Stimulated activated CD8-positive, alpha-beta memory T cell treated with anti-CD3 and anti-CD28 coated beads, Interleukin-12 subunit alpha, Interleukin-12 subunit beta, amount 100 ng/mL, for 24 hours (primary cell): ENCODE results near the gene TRPM1.
"Not testable (repeated sequence)": the region's sequence is repeated elsewhere in the genome, so short reads cannot be mapped to it uniquely, and the experiment has no call there.

Experiments used
- DNase-seq: peaks from one replicate; pipeline ENCODE4 v3.0.0-alpha.2; 2020; ENCODE audit errors: extremely low read depth

TRPM1 gene

DNA sequence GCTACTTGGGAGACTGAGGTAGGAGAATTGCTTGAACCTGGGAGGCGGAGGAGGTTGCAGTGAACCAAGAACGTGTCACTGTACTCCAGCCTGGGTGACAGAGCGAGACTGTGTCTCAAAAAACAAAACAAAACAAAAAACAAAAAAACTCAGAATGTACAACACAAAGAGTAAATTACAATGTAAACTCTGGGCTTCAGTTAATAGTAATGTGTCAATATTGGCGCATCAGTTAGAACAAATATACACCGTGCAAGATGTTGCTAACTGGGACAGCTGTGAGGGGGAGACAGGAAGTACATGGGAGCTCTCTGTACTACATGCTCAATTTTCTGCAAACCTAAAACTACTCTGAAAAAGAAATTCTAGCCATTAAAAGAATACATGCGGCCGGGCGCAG is 23.5 kb upstream of the TRPM1 start:
- DNase-seq = no peak

DNA sequence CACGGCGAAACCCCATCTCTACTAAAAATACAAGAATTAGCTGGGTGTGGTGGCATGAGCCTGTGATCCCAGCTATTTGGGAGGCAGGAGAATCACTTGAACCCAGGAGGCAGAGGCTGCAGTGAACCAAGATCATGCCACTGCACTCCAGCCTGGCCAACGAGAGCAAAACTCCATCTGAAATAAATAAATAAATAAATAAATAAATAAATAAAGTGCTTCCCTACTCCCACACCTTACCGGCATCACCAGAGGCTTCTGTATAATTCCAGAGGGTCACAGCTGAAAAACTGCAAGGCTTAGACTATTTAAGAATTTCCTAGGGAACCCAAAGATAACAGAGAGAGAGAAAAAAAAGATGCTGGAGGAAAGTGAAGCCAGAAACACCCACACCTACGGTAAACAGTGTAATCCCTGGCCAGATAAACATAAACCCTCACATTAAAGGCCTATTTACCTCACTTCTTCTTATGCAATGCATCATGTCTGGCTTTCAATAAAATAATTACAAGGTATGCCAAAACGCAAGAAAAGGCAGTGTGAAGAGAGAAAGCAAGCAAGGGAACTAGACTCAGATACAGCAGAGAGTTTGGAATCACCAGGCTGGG is 15.0 kb upstream of the TRPM1 start:
- DNase-seq = no peak

GRCh38 chr15:31111091-31111647 is 9.6 kb upstream of the TRPM1 start:
- no peak for DNase-seq

GRCh38 chr15:31108836-31109235 is 7.3 kb upstream of the TRPM1 start:
- no peak for DNase-seq

DNA sequence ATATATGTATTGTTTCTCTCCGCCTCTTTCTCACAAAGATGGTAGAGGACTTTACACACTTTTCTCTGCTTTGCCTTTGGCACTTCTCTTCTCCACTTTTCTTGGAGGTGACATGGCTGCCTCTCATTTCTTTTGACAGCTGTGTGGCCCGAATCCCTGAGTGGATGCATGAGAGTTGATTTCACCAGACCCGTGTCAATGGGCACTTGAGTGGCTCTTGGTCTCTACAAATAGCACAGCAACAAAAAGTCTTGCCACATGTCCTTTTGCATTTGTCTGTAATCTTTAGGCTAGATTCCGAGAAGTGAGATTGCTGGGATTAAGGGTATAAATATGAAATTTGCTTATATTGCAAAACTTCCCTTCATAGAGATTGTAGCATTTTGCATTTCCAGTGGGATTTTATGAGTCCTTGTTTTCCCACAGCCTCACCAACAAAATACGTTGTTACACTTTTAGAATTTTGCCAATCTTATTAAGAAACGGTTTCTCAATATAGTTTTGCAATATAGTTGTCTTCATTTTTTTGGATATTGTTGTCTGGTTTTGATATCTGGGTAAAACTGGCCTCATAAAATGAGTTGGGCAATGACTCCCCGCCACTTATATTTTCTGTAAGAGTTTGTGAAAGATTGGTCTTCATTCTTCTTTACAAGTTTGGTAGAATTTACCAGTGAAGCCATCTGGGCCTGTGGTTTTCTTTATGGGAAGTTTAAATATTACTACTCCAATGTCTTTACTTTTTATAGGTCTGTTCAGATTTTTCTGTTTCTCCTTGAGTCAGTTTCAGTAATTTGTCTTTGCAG is 5.2 kb upstream of the TRPM1 start:
- DNase-seq = no peak

- no peak for DNase-seq
These were observed 2.5 kb upstream of the TRPM1 start for GRCh38 chr15:31104003-31104402.

DNA sequence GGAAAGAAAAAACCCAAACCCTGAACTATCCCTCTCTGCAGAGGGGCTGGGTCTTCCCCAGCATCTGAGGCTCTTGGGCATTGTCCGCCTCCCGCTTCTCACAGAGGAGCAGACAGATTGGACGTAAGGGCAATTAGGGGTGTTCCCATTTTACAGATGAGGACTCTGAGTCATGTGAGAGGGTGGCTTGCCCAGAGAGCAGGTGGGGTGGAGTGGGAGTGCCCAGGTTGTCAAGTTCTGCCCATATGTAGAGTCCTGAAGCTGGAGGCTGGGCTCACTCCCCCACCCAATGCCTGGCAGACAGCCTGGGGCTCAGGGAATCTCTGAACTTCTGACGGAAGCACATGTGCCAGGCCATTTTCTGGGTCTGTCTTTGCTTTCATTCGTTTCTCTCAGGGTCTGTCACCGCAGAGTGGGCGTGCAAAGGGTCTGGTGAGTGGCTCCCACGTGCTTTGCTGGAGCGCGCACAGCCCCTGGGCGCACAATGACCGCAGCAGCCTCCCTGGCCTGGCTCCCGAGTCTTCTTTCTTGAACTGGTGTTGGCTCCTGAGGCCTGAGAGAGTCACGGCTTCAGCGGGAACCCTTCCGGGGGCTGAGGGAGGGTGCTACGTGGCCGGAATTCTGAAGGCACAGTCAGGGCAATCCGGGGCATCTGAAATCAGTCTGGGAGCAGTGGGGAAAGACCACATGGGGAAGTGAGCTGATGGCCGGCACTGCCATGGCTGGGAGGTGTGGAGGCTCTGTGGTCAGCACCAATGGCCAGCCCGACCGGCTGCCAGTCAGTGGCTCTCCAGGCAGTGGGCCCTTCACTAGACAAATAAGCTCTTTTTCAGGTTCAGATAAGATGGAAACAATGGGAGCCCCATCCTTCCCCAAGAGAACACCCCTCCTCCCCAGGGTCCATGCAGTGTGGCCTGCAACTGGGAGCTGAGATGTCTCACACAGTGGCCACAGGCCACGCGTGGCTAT is 1.1 kb upstream of the TRPM1 start:
- DNase-seq = no peak

DNA sequence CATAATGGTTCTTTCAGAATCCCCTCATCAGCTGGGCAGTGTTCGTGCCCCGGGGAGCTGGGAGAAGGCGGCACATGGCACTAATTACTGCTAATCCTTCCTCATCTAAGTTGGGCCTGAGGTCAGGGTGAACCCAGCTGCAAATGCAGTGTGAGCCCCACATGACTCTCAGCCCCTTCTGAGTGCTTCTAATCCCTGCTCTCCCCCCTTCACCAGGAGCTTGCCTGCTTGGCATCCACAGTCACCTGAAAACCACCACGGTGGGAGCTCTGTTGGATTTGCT is 455 bp upstream of the TRPM1 start:
- DNase-seq = no peak

DNA sequence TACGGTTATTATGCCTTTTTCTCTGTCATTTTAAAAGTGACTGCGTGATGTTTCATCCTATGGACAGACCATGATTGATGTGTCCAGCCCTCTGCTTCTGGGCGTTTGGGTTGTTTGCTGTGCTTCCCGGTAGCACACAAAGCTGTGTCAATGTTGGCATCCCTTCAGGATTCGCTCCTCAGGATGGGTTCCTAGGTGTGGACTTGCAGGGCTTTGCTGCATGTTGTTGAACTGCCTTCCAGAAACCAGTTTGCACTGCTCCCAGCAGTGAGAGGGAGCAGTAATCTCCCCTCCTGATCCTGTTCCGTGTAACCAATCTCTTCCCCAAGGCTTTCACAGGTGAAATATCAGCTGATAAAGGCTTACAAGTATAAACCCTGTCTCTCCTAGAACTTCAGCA is 787 bp downstream of the TRPM1 start:
- no peak for DNase-seq

DNA sequence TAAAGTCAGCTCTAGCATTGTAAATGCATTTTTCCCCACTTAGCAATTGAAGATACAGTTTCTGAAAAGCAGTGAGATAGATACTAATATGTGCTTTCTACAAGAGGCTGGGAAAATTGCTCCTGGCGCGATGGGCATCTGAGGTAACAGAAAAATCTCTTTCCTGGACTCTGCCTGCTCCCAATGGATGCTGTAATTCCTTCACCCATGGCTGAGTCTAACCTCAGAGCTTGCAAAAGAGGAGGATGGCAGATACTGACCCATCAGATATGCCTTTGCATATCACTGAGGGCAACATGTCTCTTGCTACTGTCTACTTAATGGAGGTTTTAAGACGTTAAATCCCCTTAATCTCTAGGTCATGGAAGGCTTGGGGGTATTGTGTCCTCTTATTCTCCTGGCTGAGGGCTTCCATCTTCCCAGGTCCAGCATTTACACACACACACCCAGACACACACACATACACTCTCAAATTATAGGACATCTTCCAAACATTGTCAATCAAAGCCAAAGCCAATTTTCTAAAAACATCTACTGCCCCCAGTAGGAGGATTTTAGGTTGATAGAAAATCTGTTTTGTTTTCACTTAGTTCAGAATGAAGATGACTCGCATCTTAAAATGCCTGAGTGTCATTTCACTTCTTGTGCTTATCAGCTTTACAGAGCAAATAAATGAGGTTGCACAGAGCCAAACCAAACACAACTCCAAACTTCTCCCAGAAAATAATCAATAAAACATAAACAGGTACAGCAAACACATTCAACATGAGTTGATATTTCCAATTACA is 2.4 kb downstream of the TRPM1 start:
- no peak for DNase-seq

DNA sequence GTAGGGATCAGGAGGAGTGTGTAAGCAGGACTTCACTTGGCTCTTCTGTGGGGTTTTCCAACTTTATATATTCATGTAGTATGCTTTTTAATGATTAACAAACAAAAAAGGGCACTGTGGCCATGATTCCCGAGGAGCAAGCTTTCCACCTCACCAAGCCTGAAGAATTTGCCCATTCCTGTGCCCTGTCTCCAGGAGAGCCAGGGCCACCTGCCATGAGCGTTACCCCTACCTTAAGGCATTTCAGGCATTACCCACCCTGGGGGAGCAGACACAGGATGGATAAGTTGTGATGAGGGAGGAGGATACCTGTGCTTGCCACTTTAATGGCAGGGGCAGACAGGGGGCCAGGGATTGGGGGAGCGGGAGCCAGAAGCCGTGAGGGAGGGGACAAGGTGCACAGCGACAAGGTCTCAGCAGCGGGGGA is 3.0 kb downstream of the TRPM1 start:
- DNase-seq = no peak

- DNase-seq = no peak
These were observed 5.0 kb downstream of the TRPM1 start for GRCh38 chr15:31096563-31096962.

DNA sequence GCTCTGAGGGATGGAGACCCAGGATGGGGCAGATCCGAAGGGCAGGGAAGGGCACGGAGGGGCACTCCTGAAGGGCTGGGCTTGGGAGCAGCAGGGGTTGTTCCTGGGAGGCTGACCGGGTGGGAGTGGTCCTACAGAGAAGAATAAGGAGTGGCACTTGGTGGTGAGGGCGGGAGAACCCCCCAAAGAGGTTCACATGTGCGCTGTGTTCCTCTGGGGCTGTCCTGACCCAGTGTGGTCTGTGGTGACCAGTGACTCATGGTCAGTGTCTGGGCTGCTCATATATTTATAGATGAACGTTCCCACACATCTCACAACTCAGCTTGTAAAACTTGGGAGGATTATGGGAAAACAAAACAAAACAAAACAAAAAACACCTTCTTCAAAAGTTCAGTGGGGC is 10.0 kb downstream of the TRPM1 start:
- no peak for DNase-seq

DNA sequence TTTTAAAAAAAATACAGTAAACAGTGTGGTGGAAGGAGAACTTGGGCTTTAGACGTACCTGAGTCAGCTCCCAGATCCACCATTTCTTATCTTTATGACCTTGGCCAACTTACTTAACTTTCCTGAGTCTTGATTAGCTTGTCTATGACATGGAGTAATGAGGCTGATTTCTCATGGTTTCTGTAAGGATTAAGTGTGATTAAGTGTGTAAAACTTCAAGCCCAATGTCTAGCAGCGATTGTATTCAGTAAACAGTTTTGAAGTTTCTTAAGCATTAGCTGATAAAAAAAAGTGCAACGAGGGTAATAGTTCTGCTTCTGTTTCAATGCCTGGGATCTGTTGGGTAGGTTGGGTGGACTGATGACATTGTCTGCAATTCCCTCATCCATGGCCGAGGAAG is 10.8 kb downstream of the TRPM1 start:
- DNase-seq = no peak

- no peak for DNase-seq
These were observed 12.0 kb downstream of the TRPM1 start for GRCh38 chr15:31089368-31090047.

- DNase-seq = no peak
These were observed 12.7 kb downstream of the TRPM1 start for GRCh38 chr15:31088672-31089367.

DNA sequence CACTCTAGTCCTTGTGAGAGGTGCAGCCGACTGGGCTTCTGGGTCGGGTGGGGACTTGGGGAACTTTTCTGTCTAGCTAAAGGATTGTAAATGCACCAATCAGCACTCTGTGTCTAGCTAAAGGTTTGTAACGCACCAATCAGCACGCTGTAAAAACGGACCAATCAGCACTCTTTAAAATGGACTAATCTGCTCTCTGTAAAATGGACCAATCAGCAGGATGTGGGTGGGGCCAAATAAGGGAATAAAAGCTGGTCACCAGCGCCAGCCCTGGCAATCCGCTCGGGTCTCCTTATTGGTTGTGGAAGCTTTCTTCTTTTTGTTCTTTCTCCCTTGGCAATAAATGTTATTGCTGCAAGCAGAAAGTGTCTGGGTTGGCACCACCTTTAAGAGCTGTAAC is 13.5 kb downstream of the TRPM1 start:
- DNase-seq = not testable (repeated sequence)

DNA sequence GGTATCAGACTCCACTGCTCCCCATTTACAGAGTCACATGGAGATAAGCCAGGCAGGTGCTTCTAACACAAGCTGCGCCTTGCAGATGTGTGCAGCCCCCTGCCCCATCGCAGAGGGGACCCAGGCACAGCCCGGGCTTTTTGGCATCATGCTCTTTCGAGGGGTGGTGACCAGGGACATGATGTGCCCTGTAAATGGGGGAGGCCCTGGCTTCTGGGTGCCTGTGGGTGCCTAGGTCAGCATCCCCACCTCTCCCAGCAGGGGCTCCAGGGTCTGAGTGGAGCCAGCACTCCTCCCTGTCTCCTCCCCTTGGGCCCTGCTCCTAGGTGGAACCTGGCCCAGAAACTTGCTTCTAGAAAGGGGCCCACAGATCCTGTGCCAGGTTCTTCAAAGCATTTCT is 15.2 kb downstream of the TRPM1 start:
- DNase-seq = no peak

GRCh38 chr15:31085359-31085758 is 16.2 kb downstream of the TRPM1 start:
- no peak for DNase-seq

GRCh38 chr15:31084176-31084575 is 17.3 kb downstream of the TRPM1 start:
- no peak for DNase-seq
